CD4-positive, alpha-beta T cell treated with Interleukin-4 for 1 hour (primary cell): ENCODE measurements around the gene BPGM.

Source experiments
- DNase-seq, 2 donors: peaks; one replicate each; pipeline ENCODE4 v3.0.0-alpha.2; 2020 to 2022

Gene BPGM

DNA sequence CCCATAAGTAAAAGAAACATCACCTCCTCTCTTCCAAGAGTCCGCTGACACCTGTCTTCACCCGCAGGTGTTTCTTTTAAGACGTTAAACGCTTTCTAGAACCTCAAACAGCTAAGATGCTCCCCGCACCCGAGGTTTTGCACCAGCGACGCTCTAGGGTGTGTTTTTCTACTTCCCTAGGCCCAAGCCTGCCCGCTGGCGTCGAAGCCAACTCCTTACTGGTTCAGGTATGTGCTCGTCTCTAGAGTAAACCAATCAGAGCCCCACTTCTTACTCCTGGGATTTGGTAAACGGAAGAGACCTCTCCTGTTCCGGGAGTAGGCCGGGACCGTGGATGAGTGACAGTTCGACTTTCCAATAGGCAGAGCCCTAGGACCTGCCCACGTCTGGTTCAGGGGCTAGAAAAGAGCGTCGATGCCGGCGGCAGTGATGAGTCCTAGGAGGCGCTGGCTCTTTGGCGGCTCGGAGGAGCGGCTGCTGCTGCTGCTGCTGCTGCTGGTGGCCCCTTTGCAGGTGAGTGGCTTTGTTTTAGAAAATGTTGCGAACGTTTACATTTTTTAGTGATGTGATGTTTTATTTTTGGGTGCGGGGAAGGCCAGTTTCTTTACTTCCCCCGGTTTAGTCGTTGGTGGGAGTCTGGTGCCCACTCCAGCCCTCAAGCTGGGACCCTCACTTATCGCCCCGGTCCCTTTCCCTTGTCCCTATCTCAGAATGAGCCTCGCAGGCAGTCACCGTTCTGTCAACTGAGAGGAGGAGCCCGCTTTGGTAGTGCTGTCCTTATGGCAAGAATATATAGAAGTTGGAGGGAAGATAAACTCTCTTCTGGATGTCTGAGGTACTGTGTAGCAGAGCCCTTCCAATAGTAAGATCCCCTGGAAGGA is at the start of gene BPGM:
Gene BPGM (plus strand): TSS at position 429 of the 881 bp plus-strand sequence. CDS start 14,655 bp downstream, outside the sequence.
- peak; percentile 99 to 100 for DNase-seq

DNA sequence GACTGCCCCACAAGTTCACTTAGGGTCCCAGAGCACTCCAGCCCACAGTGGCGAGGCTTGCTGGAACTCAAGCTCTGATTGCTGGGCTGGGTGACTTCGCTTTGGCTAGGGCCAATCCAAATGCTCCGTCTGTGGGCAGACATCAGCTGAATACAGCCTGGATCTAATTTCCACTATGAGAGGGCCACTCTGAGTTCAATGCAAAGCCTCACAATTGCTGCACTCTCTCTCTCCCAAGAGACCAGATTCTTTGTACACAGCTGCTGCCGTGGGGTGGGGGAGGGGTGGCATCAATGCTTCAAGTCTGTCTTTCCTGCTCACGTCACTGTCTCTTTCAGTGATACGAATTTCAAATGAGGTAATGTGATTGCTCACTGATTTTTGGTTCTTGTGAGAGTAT is 47.3 kb upstream of the BPGM start:
- DNase-seq, result no peak

DNA sequence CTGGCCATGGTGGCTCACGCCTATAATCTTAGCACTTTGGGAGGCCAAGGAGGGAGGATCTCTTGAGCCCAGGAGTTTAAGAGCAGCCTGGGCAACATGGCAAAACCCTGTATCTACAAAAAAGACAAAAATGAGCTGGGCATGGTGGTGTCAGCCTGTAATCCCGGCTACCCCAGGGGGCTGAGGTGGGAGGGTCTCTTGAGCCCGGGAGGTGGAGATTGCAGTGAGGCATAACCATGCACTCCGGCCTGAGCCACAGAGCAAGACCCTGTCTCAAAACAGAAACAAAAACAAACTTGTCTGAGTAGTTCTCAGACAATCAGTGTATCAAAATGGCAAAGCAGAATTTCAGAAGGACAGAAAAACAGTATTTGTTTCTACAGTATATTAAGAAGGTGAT is 45.2 kb upstream of the BPGM start:
- no peak for DNase-seq

DNA sequence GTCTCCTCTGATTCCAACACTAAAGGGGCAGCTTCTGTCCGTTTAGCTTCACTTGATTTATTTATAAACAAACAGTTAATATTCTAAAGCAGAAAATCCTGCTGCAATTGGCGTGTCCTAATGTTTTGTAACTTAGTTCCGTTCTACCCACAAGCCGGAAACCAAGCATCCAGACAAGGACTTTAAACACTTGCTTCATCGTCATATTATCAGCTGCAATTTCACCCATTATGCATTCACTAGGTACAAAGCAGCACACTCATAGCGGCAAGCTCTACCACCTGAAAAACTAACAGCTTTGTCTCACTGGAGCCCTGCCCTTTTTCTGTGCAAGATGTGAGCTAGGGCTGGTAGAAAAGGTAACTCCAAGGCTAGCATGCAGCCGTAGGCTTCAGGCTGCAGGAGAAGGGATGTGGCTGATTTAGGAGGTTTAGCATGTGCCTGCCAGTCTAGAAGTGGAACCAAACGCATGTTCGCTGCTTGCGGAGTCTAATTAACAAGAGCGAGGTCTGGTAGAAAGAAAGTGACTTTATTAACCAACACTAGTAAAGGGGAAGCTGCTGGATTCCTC is 43.7 kb upstream of the BPGM start:
- no peak for DNase-seq

DNA sequence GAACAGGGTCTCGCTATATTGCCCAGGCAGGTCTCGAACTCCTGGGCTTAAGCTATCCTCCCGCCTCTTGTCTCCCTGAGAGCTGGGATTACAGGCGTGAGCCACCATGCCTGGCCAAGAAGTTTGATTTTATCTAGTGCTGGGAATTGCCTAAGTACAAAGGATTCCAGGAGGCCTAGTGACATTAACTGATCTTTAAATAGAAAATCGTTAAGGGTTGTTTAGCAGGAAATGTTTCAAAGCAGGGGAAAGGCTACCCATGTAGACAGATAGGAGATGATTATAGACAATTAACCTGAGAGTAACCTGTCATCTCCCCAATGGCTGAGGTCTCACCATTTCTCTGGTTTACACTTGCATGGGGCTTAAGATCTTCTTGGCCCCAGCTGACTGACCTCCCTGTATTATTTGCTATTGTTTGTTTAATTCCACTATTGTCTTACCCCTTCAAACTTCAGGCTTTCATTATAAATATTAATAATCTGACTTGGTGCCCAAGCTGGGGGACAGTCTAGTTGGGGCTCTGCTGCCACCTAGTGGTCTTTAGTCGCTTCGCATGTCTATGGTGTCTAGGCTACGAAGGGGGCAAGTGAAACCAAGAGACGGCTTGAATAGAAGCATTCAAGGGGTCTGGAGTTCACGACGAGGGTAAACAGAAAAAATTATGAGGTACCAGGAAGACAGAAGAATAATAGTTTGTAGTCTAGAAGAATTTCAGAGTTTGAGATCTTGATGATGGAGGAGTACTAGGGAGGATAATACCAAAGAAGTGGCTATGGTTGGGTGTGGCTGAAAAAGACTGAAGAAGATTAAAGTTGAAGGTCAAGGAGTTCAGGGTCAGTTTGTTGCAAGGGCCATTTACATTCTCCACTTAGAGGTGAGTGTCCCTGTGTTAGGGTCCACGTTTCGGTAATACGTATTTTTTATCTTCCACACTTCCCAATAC is 40.4 kb upstream of the BPGM start:
- peak; percentile 58 to 61 for DNase-seq

DNA sequence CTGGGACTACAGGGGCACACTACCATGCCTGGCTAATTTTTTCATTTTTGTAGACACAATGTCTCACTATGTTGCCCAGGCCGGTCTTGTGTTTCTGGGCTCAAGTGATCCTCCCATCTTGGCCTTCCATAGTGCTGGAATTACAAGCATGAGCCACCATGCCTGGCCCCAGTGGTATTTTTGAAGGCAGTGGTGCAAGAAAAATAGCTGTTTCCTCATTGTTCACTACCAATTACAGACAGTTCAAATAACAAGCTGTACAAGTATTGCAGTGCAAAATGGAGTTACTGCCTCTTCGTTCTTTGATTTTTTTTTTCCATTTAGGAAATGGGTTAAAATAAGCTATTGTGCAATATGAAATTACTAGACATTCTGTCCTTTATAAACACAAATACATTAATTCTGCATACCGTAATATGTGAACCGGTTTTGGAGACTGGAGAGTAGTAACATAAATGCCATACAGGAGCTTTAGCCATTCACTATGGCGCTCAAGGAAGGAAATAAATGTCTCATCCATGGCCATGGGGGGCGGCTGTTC is 35.0 kb upstream of the BPGM start:
- DNase-seq, result no peak

DNA sequence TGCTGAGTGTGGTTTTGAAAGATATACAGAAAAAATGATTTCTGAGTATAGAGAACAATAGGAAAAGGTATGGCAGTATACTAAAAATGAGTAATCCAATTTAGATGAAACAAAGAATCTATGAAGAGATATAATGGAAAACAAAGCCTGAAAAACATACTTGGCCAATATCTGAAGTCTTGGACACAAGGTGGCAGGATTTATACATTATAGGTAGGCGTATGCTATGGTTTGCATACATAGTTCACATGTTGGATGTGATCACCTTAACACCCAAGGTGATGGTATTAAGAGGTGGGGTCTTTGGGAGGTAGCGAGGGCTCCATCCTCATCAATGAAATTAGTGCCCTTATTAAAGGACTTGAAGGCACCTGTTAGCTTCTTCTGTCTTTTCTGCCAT is 34.5 kb upstream of the BPGM start:
- DNase-seq, result no peak

DNA sequence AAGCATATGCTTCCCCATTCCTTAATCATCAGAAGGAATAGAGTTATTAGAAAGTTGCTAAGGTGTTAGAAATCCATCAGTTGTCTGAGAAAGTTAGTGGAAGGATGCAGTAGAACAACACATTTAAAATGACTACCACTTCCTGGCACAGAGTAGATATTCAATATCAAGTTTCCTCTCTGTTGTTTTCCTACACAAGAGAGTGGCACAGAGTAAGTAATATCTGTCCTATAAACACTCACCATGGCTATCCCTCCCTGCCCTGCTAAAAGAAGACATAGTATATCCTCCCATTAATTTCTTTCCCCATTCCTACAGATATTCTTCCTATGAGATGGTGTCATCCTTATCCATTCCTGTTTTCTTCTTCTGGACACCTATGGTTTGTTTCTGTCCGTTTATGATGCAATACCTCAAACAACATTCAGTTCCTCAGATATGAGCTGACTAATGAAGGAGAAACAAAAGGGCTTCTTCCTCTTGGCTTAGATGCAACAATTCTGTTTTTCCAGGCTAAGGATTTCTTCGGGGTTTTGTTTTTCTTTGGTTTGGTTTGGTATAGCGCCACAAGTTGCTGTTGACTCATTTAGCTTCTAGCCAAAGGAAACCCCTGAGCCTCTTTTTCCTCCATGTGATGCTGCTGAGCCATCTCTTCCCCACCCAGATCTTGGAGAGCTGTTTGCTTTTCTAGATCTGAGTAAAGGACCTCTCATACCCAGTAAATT is 32.9 kb upstream of the BPGM start:
- DNase-seq, result no peak

DNA sequence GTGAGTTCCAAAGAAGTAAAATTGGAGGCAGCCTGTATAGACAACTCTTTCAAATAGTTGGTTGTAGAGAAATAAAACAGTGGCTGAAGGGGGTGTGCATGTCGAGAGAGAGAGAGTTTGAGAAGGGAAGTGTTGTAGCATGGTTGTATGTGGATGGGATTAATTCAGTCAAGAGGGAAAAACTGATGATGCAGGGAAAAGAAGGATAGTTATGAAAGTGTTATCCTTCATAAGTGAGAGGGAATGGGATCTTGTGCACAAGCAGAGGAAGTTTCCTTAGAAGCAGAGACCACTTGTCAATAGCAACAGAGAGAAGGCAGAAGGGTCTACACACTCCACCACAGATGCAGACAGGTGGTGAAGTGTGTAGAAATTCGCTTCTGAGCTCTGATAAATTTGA is 30.0 kb upstream of the BPGM start:
- no peak for DNase-seq

DNA sequence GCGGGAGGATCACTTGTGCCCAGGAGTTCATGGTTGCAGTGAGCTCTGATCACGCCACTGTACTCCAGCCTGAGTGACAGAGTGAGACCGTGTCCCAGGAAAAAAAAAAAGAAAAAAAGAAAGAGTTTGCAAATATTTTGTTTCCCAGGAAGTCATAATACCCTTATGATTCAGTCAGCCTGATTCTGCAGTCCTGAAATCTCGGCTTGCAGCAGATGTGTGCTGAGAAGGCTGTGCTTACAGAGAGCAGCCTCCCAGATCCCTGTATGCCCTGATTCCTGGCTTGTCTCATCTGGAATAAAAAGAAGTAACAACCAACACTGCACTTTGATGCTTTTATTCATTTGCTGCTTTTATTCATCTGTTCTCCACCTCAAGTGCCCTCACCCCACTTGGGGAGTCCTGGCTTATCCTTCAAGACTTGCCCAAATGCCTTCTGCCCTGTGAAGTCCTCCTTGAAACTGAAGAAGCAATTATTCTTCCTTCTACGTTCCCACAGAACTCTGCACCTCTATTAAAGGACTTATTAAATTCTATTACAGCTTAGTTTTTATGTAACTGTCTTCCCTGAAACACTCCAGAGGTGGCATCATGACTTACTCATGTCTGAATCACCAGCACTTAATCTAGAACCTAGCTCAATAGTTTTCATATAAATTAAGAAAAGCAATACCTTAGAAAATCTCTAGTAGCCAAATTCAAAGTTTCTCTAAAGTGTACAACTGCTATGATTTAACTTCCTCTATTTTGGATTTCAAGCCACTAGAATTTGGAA is 27.7 kb upstream of the BPGM start:
- DNase-seq, result no peak

DNA sequence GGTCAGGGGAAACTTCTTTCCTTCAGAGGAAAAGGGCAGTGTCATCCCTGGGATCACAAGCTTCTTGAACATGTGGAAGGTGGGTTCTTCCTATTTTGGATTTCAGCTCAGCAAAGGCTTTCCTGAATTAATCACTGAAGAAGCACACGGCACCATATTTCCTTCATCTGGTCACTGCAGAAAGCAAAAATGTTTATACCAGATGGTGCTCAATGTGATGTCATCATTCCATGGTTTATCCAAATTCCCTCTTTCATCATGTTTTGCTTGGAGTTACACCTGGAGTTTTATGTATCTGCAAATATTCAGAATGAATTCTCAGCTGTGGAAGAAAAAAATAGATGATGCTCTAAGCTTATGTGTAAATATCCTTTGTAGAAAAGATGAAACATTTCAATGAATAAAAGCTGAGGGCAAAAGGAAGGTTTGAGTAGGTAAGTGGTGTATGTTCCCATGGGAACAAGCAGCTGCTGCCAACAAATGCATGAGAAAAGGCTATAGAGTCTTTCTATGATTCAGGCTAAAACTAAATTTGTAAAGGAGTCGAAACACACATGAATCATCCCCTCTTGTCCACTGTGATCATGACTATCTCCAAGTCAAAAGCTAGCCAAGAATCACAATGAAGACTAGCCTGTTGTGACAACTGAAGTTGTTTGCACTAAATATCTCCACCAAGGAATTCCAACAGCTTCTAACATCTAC is 26.9 kb upstream of the BPGM start:
- no peak for DNase-seq

DNA sequence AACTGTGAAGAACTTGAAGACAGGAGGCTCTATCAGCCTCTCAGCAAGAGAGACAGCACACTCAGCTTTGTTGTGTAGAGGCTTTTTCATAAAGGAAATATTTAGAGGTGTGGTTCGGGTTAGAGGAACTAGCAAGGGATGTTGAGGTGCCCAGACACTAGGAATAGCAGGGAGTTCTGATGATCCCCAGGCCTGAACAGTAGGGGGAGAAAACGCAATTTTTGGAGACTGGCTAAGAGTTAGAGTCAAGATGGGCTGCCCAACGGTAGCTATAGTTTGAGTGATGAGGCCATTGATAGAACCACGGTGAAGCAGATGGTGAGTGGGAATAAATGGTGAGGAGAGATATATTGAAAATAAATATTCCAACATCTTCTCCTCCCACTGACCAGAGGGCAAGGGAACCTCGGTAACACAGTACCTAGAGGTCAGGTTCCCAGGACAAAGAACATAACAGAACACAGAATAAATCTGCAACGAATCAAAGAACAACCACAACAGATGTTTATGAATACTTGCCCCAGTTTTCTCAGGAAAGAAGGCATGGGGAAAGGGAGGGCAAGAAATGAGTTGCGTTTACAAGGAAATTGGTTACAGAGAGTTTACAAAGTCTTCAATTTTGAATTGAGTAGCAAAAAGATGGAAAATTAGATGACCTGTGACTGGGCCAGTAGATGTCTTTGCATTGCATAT is 24.2 kb upstream of the BPGM start:
- no peak for DNase-seq

DNA sequence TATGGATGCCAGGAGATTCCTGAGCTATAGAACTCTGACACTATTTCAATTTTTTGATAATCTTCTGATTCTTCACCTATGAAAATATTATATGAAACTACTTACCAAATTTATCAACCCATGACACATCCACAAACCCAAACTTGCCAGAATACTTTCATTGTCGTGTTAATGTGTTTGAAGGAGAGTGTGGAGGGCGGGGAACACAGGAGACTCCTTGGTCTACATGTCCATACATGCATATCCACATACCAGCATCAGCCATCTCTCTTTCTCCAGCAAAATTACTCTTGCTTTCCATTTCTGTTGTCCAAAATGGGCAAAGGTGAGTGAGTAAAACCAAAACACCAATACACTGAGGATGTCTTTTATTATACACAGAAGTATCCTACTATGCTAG is 23.5 kb upstream of the BPGM start:
- DNase-seq, result no peak

DNA sequence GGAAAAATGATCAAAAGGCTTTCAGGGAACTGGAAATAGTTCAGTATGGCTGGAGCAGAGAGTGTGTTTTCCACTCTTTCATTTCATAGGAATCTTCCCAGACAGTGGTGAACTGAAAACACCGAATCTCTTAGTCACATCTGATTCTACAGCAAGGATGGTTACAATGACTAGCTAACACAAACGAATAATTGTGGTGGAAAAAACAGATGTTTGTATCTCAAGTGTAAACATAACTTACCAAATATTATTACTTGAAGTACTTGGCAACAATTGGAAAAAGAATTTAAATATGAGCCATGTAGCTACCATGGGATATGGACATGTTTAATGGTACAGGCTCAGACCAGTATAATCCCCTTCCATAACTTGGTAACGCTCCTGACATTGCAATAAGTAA is 21.1 kb upstream of the BPGM start:
- no peak for DNase-seq

DNA sequence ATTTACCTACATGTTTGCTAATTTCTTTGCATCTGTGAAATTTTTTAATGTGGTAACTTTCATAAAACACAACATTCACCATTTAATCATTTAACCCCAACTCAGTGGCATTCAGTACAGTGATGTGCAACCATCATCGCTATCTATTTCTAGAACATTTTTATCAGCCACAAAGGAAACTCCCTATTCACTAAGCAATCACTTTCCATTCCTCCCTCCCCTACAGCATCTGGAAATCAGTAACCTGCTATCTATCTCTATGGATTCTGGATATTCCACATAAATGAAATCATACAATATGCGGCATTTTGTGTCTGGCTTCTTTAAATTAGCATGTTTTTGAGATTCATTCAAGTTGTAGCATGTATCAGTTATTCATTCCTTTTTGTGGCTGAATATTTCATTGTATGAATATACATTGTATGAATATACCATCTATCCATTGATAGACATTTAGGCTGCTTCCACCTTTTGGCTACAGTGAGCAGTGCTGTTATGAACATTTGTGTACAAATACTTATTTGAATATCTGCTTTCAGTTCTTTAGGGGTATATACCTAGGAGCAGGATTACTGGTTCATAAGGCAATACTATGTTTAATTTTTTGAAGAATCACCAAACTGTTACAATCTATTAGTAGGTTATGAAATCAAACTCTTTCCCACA is 19.4 kb upstream of the BPGM start:
- DNase-seq, result no peak

DNA sequence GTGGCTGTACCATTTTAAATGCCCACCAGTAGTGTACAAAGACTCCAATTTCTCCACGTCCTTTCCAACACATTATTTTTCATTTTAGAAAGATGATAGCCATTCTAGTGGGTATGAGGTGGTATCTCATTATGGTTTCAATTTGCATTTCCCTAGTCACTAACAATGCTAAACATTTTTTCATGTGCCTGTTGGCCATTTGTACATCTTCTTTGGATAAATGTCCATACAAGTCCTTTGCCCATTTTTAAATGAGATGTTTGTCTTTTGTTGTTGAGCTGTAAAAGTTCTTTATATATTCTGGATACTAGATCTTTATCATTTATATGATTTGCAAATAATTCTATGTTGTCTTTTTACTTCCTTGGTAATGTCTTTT is 18.9 kb upstream of the BPGM start:
- DNase-seq, result no peak

DNA sequence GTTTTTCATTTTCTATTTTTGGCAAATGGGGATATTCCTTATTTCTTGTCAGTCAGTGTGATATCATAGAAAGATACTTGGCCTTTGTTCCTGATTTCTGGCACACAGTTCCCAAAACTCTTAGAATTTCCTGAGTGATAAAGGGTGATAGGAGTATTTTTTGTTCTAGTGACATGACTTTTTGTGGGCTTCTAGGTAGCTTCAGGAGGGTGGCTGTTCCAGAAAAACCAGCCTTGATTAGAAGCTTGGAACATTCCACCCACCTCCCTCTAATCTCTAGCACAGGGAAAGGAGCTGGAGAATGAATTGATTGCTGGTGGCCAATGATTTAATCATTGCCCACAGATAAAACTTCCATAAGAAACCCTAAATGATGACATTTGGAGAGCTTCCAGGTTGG is 17.2 kb upstream of the BPGM start:
- no peak for DNase-seq

DNA sequence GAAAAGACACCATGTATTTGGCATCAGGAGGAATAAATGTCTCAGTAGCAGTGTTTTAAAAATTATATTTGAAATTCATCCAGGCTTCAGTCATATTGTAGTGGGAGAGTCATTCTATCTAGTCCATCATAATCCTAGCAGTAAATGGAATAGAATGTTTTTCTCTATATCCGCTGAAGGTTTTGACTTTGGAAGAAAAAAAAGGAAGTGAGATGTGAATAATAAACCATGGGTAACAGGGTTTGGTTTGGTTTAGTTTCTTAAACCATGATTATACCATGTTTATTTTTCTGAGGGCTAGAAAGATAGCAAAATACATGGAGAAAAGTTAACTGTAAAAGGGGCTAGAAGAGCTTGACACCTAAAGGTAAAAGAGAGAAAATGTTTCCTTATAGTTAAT is 16.4 kb upstream of the BPGM start:
- DNase-seq, result no peak

DNA sequence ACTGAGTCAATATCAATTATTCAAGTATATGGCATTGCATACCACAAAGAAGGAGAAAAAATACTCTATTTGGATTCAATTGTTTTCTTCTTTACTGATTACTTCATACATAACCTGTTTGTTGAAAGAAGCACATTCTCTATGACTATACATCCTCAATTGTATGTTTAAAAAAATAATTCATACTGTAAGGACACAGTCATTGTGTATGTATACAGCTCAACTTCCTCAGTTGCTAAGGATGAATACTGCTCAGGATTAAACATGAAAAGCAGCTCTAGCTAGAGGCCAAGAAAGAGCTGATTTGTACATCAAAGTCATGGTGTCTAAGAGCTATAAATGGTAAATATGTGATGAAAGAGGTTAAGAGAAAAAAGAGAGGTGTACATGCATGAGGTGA is 15.8 kb upstream of the BPGM start:
- DNase-seq, result no peak

DNA sequence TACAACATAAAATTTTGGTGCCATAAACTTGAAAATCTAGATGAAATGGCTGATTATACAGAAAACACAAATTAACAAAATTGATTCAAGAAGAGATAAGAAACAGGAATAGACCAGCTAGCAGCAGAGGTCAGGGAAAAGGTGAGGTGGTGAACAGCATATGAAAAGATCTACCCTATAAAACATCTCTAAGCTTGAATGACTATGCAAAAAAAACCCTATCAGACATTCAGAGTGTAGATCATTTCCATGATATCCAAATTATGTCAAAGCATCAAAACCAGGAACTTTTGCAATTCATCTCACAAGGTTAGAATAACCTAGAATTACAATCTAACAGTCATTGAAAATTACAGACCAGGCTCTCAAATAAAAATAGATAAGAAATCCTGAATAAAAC is 14.6 kb upstream of the BPGM start:
- DNase-seq, result no peak
